GM12801 (cell line): ENCODE data around the gene SV2A.

Experiments
- TF ChIP-seq, protein P1 (sequence below): IDR thresholded peaks from one replicate; pipeline ENCODE4 v1.5.1; 2011; ENCODE audit warnings: control low read depth; ENCODE audit not compliant: insufficient read length; ENCODE audit errors: extremely low read depth

The SV2A gene

DNA sequence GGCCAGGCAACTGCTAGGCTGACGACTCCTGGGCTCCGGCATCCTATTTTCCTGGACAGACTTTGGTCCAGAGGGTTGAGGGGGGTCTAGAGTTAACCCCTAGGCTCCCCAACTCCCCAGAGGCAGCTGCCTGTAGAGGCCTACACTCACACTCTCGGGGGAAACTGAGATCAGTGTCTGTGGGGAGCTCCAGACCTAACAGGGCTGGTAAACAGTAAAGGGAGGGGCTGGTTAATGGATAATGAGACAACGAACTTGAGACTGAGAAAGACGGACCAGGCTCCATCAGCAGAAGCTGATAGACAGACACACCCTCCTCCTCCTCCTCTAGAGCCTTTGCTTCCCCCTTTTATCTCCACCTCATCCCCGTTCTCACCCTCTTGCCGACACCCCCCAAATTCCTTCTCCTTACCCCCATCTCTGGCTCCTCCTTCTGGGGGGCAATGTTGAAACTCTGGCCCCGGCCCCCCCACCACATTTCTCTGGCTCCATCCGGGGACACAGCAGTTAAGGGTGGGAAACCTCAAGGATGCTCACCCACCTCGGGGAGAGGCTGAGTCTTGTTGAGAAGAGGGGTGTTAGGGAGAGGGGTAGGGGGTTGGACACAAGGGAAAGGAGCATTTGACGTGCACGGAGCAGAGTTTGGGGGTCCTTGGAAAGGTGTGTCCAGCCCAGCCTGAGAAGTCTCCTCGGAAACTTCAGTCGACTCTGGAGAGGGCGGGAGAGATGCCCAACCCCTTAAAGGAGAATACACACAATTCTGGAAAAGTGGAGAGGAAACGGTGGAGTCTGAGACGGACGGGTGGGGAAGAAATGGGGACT, 18.7 kb upstream of the SV2A start, which contains the start of gene MTMR11:
Gene MTMR11, minus strand, starts transcription at position 710 of the 822 bp plus-strand sequence. Its CDS starts 232 bp downstream, at position 478.
- TF ChIP-seq, protein P1, sequence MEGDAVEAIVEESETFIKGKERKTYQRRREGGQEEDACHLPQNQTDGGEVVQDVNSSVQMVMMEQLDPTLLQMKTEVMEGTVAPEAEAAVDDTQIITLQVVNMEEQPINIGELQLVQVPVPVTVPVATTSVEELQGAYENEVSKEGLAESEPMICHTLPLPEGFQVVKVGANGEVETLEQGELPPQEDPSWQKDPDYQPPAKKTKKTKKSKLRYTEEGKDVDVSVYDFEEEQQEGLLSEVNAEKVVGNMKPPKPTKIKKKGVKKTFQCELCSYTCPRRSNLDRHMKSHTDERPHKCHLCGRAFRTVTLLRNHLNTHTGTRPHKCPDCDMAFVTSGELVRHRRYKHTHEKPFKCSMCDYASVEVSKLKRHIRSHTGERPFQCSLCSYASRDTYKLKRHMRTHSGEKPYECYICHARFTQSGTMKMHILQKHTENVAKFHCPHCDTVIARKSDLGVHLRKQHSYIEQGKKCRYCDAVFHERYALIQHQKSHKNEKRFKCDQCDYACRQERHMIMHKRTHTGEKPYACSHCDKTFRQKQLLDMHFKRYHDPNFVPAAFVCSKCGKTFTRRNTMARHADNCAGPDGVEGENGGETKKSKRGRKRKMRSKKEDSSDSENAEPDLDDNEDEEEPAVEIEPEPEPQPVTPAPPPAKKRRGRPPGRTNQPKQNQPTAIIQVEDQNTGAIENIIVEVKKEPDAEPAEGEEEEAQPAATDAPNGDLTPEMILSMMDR = no peak

DNA sequence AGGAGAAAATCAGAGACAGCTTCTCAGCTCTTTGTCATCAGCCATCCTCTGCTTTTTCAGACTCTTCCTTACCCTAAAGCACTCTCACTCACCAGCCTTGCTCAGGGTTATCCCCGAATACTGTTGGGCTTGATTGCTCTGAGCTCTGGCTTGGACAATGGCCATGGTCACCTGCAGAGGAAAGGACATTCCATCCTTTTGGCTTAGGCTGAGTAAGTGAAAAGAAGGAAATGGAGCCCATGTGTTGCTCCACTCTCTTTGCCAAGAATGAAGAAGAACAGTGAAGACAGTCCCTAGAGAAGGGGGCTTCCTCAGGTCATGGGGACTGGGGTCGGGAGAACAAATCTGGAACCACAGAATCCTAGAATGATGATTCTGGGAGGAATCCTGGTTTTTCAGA, 16.7 kb upstream of the SV2A start:
- TF ChIP-seq, protein P1 = no peak

DNA sequence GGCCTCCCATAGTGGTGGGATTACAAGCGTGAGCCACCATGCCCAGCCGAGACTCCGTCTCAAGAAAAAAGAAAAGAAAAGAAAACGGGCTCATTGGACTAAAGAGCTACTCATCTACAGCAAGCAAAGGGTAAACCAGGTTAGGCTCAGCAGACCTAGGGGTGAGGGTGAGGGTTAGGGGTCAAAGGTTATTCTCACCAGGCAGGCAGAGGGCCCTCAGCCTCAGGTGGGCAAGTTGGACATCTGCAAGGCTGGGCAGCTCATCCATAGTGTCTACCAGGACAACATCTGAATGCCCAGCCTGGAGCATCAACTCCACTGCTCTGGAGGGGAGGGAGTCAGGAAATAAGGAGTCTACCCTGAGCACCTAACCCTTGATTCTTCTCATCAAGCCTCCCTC, 15.6 kb upstream of the SV2A start:
- TF ChIP-seq, protein P1 = no peak

DNA sequence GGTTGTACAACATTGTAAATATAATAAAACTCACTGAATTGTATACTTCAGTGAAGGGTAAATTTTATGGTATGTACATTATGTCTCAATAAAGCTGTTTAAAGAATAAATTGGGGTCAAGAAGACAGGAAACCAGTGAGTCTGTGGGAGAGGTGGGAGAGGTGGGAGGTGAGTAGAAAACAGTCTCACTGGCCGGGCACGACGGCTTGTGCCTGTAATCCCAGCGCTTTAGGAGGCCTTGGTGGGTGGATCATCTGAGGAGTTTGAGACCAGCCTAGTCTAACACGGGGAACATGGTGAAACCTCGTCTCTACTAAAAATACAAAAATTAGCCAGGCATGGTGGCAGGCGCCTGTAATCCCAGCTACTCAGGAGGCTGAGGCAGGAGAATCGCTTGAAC, 14.8 kb upstream of the SV2A start:
- TF ChIP-seq, protein P1 = no peak

DNA sequence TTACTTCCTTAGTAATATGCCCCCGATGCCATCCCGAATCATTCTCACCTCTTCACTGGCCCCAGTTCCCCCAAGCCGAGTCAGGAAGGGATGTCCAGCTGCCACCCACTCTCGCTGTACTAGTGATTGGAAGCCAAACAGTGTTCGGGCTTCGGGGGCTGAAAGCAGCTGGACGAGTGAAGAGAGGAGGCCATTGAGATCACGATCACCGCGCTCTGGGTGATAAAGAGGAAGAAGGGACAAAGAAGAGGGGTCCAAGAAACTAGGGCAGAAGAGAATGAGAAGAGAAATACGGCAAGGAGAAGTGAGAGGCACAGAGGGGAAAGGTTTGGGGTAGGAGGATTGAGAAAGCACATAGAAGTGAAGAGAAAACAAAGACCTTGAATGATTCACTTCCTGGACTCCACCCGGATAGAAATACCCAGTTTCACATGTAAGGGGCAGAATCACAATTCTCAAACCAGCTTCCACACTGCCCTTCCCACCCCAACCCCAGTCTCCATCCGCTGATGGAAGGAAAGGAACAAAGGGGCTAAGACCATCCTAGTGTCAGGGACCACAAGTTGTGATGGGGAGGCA, 13.7 kb upstream of the SV2A start:
- TF ChIP-seq, protein P1 = no peak

DNA sequence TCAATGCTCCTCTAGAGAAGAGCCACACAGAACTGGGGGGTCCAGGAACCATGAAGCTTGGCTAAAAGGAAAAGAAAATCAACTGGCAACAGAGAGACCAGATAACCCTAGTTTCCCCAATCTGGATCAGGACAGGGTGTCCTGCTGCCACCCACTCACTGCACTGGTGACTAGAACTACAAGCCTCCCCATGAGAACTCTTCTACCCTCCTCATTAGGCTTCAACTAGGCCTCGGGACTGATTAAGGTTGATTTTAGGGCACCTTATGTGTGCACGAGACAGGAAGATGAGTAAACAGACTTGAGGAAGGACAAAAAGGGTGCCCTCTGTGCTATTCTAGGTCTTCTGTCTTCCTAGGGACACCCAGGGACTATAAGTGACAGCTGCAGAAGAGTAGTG, 12.2 kb upstream of the SV2A start:
- TF ChIP-seq, protein P1 = no peak

DNA sequence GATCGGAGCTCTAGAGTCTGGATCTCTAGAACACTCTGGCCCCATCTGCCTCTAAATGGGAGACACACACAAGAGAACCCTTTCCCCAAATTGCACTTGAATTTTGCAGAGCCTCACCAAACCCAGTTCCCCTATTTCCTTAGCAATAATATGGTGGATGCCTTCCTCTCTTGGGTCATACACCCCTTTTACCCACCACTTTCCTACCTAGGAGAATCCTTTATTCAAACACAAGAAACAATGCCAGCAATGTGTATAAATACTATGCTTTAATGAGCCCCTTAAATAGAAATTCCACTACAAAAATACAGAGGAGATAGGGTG, 10.7 kb upstream of the SV2A start:
- TF ChIP-seq, protein P1 = no peak
